HG02885 (cell line): ENCODE results near the gene HGF.

Source experiments
- ATAC-seq: cut with Tn5 transposase; IDR thresholded peaks from one replicate; pipeline ENCODE4 v1.9.1; 2021; ENCODE audit warnings: mild to moderate bottlenecking; ENCODE audit not compliant: unreplicated experiment, poor library complexity

Gene HGF

GRCh38 chr7:81776948-81777630 lies 7.2 kb upstream of the HGF start:
- no peak for ATAC-seq

- ATAC-seq: no peak
These were observed 6.3 kb upstream of the HGF start for GRCh38 chr7:81776161-81776560.

DNA sequence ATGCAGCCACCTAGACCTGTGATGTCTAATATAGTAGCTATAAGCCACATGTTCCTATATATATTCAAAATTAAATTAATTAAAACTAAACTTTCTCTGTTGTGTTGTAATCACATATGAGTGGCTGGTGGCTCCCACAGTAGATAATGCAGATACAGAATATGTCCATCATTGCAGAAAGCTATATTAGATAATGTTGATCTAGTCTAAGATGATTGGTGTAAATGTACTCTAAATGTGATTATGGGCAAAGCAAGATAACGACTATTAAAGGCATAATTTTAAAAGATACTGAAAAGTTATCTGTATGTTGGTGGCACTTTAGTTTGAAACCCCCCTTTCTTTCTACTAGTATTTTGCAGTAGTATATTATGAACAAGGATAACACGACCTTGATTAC lies 5.7 kb upstream of the HGF start:
- no peak for ATAC-seq

DNA sequence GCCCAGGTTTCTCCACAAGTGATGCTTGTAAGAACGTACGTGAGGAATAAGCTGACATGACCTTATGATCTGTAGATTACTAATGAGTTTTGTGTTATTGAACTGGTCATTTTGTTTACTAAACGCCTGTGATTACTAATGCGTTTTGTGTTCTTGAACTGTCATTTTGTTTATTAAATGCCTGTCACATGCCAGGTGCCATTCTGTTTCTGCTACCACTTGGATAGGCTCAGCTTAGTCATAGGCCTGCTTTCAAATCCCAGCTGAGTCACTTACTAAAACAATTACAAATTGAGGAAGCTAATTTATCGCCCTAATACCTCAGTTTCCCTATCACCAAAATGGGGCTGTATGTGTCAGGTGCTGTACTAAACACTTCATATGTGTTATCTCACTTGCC lies 4.7 kb upstream of the HGF start:
- ATAC-seq: no peak

- ATAC-seq: no peak
These were observed 929 bp upstream of the HGF start for GRCh38 chr7:81770728-81771223.

DNA sequence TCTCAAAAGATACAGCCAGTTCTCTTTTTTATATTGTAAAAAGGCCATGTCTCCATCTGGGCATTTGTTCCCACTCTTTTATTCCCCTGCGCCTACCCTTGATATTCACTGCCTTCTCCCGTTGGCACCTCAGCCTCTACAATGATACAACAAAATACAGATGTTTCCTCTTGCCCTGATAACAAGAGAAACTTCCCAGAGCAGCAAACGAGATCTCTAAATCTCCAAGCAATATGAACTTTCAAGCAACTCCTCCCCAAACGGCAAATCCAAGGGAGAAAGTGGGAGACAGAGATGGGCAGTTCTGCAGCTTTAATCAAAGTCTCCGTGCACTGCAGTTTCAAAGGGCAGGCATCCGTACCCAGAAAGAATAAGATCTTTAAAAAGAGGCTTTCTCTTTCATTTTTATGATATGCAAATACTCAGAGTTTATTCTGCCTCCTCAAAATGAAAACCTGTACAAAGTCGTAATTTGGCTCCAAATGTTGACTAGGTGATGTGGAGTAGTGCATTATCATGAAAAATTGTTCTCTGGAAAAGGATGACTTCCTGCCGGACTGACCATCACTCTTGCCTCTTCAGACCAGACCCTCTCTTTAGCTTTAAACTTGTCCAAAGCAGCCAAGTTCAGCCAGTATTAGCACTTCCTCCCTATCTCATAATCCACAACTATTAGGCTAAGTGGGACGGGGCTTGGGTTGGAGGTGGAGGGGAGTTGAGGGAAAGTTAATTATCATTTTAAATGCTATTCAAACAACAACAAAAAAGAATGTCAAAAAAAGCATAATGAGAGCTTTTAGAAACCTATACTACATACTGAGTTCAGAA lies 682 bp downstream of the HGF start:
- ATAC-seq: peak; percentile 48

GRCh38 chr7:81767926-81768325 lies 1.9 kb downstream of the HGF start:
- no peak for ATAC-seq

DNA sequence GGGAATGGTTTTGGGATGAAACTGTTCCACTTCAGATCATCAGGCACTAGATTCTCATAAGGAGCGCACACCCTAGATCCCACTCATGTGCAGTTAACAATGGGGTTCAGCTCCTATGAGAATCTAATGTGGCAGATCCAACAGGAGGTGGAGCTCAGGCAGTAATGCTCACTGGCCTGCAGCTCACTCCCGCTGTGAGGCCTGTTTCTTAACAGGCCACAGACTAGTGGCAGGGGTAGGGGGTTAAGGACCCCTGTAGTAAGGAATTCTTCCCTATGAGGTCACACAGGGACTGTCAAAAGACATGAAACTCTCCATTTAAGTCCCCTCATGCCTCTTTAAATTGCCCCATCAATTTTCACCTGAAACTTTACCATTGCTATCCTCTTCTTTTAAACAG lies 8.0 kb downstream of the HGF start:
- ATAC-seq: no peak

DNA sequence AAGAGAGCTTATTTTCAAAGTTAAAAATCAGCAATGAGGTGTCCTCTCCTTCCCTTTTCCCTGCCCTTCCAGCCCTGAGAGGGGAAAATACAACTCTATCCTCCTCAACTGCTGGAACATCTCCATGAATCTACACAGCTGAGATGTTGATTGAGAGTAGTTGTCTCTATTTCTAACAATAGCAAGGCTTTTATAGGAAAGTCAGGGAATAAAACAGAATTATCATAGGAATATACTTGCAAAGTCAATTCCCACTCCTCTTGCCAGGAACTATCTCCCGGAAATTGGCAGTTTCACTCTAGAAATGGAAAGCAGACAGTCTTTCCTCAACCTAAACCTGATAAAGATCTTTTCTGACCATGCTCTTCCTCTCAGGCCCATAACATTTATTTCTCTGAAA lies 8.8 kb downstream of the HGF start:
- ATAC-seq: no peak

DNA sequence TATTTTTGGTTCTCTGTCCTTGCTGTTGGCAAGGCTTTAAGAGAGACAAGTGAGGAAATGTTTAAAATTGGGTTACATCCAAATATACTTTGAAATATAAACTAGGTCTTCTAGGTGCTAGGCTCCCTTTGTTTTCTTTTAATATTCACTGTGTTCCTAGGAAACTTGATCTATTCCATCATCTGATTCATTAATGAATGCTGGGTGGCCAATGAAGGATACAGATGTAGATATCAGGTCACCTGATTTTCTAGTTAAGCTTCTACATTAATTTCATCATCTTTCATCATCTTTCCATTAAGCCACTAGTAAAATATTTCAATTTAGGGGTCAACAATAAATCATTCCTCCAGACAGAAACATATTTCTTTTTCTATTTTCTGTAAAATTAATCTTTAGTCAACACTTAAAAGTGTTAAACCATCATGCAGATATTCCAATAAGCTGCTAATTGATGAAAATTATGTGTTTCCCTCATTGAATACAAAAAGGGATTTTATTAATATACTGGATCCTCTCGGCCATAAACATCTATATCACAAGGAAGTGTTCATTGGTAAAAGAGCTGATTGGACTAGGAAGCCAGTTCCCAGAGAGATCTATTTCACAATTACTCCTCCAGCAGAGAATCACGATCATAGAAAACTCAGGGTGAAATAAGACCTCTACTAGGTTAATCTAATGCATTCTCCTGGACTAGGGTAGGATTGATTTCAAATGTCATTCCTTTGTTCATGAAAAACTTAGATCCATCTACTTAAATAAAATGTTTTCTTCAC lies 14.7 kb downstream of the HGF start:
- no peak for ATAC-seq

- ATAC-seq: no peak
These were observed 16.5 kb downstream of the HGF start for GRCh38 chr7:81753392-81753791.

- no peak for ATAC-seq
These were observed 17.5 kb downstream of the HGF start for GRCh38 chr7:81752318-81752714.

DNA sequence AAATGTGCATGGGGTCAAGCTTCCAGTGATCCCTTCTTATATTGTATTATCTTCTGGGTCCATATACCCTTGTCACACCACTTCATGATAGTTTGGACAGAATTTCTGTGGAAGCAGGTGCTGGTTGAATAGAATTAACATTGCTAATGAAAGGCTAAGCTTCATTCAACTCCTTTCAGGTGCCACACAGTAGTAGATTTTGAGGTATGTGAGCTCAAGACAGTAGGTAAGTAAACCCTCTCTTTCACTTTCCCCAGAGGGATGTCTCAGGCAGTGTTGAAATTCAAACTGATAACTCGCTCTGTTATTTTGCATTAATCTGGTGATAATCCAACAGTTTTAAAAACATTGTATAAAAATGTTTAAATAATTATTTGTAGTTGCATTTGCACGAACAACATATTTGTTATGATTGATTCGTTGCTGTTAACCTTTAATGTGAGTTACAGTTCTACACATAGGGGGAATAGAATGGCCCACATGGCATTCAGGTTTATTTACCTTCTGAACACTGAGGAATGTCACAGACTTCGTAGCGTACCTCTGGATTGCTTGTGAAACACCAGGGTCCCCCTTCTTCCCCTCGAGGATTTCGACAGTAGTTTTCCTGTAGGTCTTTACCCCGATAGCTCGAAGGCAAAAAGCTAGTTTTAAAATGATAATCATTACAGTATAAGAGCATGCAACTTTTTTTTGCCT lies 18.1 kb downstream of the HGF start:
- ATAC-seq: no peak

DNA sequence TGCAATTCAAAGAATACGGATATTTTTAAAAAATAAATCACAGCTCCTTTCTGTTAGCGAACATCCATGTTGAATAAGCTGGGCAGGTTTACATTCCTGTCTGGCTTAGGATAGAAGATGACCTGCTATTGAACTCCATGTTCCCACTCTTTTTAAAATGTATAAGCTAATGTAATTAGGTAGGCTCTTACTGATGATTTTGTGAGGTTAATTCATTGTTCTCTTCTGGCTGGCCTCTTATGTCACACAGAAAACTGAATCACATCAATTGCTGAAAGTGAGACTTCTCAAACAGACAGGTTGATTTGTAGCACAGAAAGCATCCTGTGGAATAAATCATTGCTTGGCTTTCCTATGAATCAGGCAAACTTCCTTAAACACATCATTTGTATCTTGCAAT lies 24.2 kb downstream of the HGF start:
- no peak for ATAC-seq

DNA sequence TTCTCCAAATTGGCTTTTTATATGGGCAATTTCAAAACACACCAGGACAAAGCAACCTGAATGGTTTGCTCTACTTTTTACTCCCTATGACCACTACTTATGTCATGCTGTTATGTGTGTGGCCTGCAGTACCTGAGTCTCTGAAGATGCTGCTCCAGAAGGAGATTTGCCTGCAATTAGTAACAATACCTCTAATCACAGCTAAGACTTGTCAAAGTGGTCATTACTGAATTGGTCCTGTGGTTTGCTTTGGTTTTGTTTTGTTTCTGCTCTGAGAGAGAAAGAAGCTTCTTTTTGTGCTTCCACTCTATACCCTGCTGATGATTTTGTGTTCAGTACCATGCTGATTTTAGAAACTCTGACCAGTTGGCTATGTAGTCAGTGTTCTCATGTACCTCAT lies 25.5 kb downstream of the HGF start:
- no peak for ATAC-seq

- peak; percentile 64 for ATAC-seq
These were observed 26.2 kb downstream of the HGF start for GRCh38 chr7:81743665-81744064.

DNA sequence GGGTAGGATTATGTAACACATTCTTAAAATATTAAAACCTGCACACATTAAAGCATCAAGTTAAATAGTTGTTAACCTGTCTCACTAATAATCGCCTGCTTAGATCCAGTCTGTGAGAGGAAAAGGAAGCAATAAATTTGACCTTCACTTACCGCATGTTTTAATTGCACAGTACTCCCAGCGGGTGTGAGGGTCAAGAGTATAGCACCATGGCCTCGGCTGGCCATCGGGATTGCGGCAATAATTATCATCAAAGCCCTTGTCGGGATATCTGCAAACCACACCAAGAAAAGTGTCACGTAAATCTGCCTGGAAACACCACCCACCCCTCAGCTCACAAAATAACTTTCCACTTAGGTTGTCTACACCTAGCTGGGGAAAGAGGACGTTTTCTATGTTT lies 26.6 kb downstream of the HGF start:
- ATAC-seq: no peak

GRCh38 chr7:81740403-81740802 lies 29.4 kb downstream of the HGF start:
- ATAC-seq: no peak

DNA sequence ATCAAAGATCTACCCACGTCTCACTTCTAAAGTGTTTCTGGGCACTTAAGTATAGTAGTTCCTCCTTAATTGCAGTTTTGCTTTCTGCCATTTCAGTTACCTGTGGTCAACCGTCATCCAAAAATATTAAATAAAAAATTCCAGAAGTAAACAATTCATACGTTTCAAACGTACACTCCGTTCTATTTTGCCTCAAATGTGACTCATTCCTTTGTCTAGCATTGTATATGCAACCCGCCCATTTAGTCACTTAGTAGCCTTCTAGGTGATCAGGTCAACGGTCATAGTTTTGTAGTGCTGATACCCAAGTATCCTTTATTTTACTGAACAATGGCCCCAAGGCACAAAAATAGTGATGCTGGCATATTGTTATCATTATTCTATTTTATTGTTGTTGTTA lies 33.8 kb downstream of the HGF start:
- ATAC-seq: no peak

DNA sequence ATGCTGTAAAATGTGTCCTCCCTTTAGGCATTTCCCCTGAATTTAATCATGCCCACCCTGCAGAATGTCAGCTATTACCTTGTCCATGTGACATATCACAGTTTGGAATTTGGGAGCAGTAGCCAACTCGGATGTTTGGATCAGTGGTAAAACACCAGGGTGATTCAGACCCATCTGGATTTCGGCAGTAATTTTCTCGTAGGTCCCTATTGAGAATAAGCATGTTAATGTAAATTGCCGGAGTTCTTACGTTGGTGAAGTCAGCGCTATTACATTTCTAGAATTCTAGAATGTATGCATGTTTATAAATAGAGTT lies 44.1 kb downstream of the HGF start:
- no peak for ATAC-seq
